Aorta (tissue), 5 donors: ENCODE data around the gene TTLL13. TPM values are rescaled to one million over a fixed set of nuclear protein-coding genes. Genes with fewer than 3 reads are reported as not detected.

Source experiments
- ATAC-seq: fragments of 200-7000 bp; cut with Tn5 transposase; one replicate; pipeline ENCODE4 v1.9.1; 2022; ENCODE audit warnings: moderate library complexity; ENCODE audit not compliant: low FRiP score
- DNase-seq, 2 donors: peaks; one replicate each; pipeline ENCODE4 v3.0.0-alpha.2; 2020
- H3K27ac ChIP-seq, 2 donors: one replicate each; pipeline ENCODE4 v1.5.1; 2013; ENCODE audit warnings: low read length in 2 of 2, mild to moderate bottlenecking in 2 of 2, moderate library complexity in 2 of 2, control low read depth in 1 of 2, inconsistent platforms in 1 of 2, low read depth in 1 of 2
- H3K27me3 ChIP-seq, 2 donors: one replicate each; pipeline ENCODE4 v1.6.1; 2013; ENCODE audit warnings: control low read depth in 1 of 2, low read length in 1 of 2, mild to moderate bottlenecking in 1 of 2, moderate library complexity in 1 of 2; ENCODE audit not compliant: insufficient read depth in 2 of 2, control insufficient read depth in 1 of 2
- H3K36me3 ChIP-seq, 2 donors: one replicate each; pipeline ENCODE4 v1.6.1; 2013; ENCODE audit warnings: control low read depth in 1 of 2, low read length in 1 of 2, mild to moderate bottlenecking in 1 of 2; ENCODE audit not compliant: insufficient read depth in 2 of 2, control insufficient read depth in 1 of 2
- H3K4me1 ChIP-seq, 2 donors: one replicate each; pipeline ENCODE4 v1.6.1; 2013; ENCODE audit warnings: low read length in 2 of 2, control low read depth in 1 of 2, mild to moderate bottlenecking in 1 of 2, moderate library complexity in 1 of 2; ENCODE audit not compliant: insufficient read depth in 2 of 2, control insufficient read depth in 1 of 2
- H3K4me3 ChIP-seq, 2 donors: one replicate each; pipeline ENCODE4 v1.5.1; 2013; ENCODE audit warnings: low read length in 2 of 2, control low read depth in 1 of 2, mild to moderate bottlenecking in 1 of 2
- H3K9me3 ChIP-seq: one replicate; pipeline ENCODE4 v1.6.1; 2013; ENCODE audit warnings: mild to moderate bottlenecking, low read length; ENCODE audit not compliant: control insufficient read depth
- WGBS, 2 donors: extraction: QIAGEN DNeasy Blood & Tissue Kit; methylation state at CpG; one replicate each; pipeline ENCODE4 v1.1.7; 2013; 5-methylcytosine and 5-hydroxymethylcytosine counted together
- intact Hi-C, 2 donors: fragments of 100-400 bp; cut with DNase I; formaldehyde crosslinking; loops; one replicate each; pipeline versions ENCODE4 v1.14.2 to v1.15.0; 2022
- long read RNA-seq, 2 donors: library from polyadenylated mRNA; unstranded; transcript quantifications; one replicate each; pipeline ENCODE4 v2.0.0, GENCODE V29; 2020 to 2021
- polyA plus RNA-seq, 2 donors: library from polyadenylated mRNA; stranded (reverse); fragments of 200-250 nt; gene quantifications; one replicate each; pipeline ENCODE4 v1.2.3, GENCODE V29; 2013
- total RNA-seq, 2 donors: library from RNA; stranded (reverse); fragmentation: NEBNext Ultra II Directional; extraction: Animal tissue kit (Norgen Biotek cat#: 25700); gene quantifications; one replicate each; pipeline ENCODE4 v1.2.1, GENCODE V29; 2021
- donor health status: healthy with polysubstance abuse.
- donor health status: Bipolar disorder and iron deficiency.
- donor health status: DM: no; HTN: no; CAD: no.
- donor health status: DM: no; HTN: no; CAD: no.
- donor health status: DM: yes; HTN: yes; CAD: no.

TTLL13 gene
- total RNA-seq (not detected), polyA plus RNA-seq (not detected)
- long read RNA-seq, donor 1: 0 reads
- long read RNA-seq, donor 2: 0 reads

- Histone ChIP-seq H3K27ac (no peak within 1 kb of the TSS), H3K4me3 (peak within 1 kb of the TSS; percentile 24 to 27), H3K4me1 (no peaks in the 10 kb centered on the region), H3K36me3 (no peaks in the 10 kb centered on the region), H3K9me3 (no peaks in the 10 kb centered on the region), H3K27me3 (no peaks in the 10 kb centered on the region)
- DNase-seq (peak; percentile 98), ATAC-seq (peak; percentile 96)
- WGBS, 2 donors: 1% methylated on average over 43 to 44 of the region's 44 CpGs
- intact Hi-C loops: no loop called here
Measured at GRCh38 chr15:90249203-90249863, at the start of gene TTLL13. Gene TTLL13, plus strand, starts transcription at chr15:90249556. Its CDS starts 1,075 bp downstream, at chr15:90250631.

- DNase-seq (peak in 1 of 2 donors; percentile 46), ATAC-seq (no peak)
- 13 to 14% methylated on average over 21 to 24 of the region's 24 CpGs for WGBS, 2 donors
- Histone ChIP-seq H3K4me3 (peak overlapping the region; percentile 68 to 73), H3K9me3 (no peaks in the 10 kb centered on the region), H3K36me3 (no peaks in the 10 kb centered on the region), H3K27me3 (no peaks in the 10 kb centered on the region), H3K4me1 (no peaks in the 10 kb centered on the region), H3K27ac (no peak overlapping the region)
- intact Hi-C loops: no loop called here
Measured at GRCh38 chr15:90200534-90201129, 48.7 kb upstream of the TTLL13 start.

GRCh38 chr15:90201130-90201943 is 48.0 kb upstream of the TTLL13 start, which contains the start of gene SEMA4B:
Gene SEMA4B, plus strand, starts transcription at chr15:90201330. Its CDS starts 249 bp downstream, at chr15:90201579.
- Histone ChIP-seq H3K4me3 (peak within 1 kb of the TSS; percentile 68 to 73), H3K9me3 (no peaks in the 10 kb centered on the region), H3K4me1 (no peaks in the 10 kb centered on the region), H3K27me3 (no peaks in the 10 kb centered on the region), H3K27ac (no peak within 1 kb of the TSS), H3K36me3 (no peaks in the 10 kb centered on the region)
- 1% methylated on average over 53 to 88 of the region's 88 CpGs for WGBS, 2 donors
- peak; percentile 84 for ATAC-seq
- intact Hi-C loops: no loop called here
- peak; percentile 88 to 89 for DNase-seq

GRCh38 chr15:90201944-90202375 is 47.4 kb upstream of the TTLL13 start:
- no peaks in the 10 kb centered on the region for H3K36me3 ChIP-seq
- DNase-seq (no peak), ATAC-seq (peak; percentile 31)
- 7 to 11% methylated on average over 24 to 25 of the region's 25 CpGs for WGBS, 2 donors
- intact Hi-C loops: no loop called here
- no peaks in the 10 kb centered on the region for H3K27me3 ChIP-seq
- no peak overlapping the region for H3K27ac ChIP-seq
- peak overlapping the region; percentile 68 to 73 for H3K4me3 ChIP-seq
- H3K4me1 ChIP-seq: no peaks in the 10 kb centered on the region
- H3K9me3 ChIP-seq: no peaks in the 10 kb centered on the region

- H3K4me3 ChIP-seq: no peak overlapping the region
- DNase-seq: peak in 1 of 2 donors; percentile 20
- no peaks in the 10 kb centered on the region for H3K4me1 ChIP-seq
- no peak overlapping the region for H3K27ac ChIP-seq
- no peaks in the 10 kb centered on the region for H3K27me3 ChIP-seq
- no peak for ATAC-seq
- no peaks in the 10 kb centered on the region for H3K9me3 ChIP-seq
- WGBS, 2 donors: 97 to 99% methylated on average over 4 of the region's 4 CpGs
- intact Hi-C loops: no loop called here
- H3K36me3 ChIP-seq: no peaks in the 10 kb centered on the region
Measured at GRCh38 chr15:90202929-90203328, 46.4 kb upstream of the TTLL13 start.

- H3K27ac ChIP-seq: no peak overlapping the region
- no peak overlapping the region for H3K4me3 ChIP-seq
Measured at GRCh38 chr15:90203473-90203872, 45.9 kb upstream of the TTLL13 start.

GRCh38 chr15:90203922-90204321 is 45.4 kb upstream of the TTLL13 start:
- peak in 1 of 2 donors; percentile 90 for DNase-seq
- H3K27ac ChIP-seq: no peak overlapping the region
- intact Hi-C loops: no loop called here
- no peak overlapping the region for H3K4me3 ChIP-seq
- no peaks in the 10 kb centered on the region for H3K27me3 ChIP-seq
- ATAC-seq: peak; percentile 20
- H3K4me1 ChIP-seq: no peaks in the 10 kb centered on the region
- WGBS, 2 donors: 35 to 37% methylated on average over 8 of the region's 8 CpGs
- H3K9me3 ChIP-seq: no peaks in the 10 kb centered on the region
- H3K36me3 ChIP-seq: no peaks in the 10 kb centered on the region

More at GRCh38 chr15:90203473-90203872, 45.9 kb upstream of the TTLL13 start:
- H3K9me3 ChIP-seq: no peaks in the 10 kb centered on the region
- DNase-seq: no peak
- H3K4me1 ChIP-seq: no peaks in the 10 kb centered on the region
- no peak for ATAC-seq
- H3K27me3 ChIP-seq: no peaks in the 10 kb centered on the region
- 98 to 99% methylated on average over 7 of the region's 7 CpGs for WGBS, 2 donors
- intact Hi-C loops: no loop called here
- H3K36me3 ChIP-seq: no peaks in the 10 kb centered on the region

GRCh38 chr15:90205050-90205848 is 44.1 kb upstream of the TTLL13 start:
- DNase-seq: peak; percentile 26 to 34
- Histone ChIP-seq H3K27ac (no peak overlapping the region), H3K36me3 (no peaks in the 10 kb centered on the region), H3K4me3 (no peak overlapping the region), H3K4me1 (no peaks in the 10 kb centered on the region), H3K9me3 (no peaks in the 10 kb centered on the region), H3K27me3 (no peaks in the 10 kb centered on the region)
- intact Hi-C loops: no loop called here
- ATAC-seq: no peak
- WGBS, 2 donors: 85 to 90% methylated on average over 10 of the region's 10 CpGs
